Subcutaneous adipose tissue (tissue), 4 donors: ENCODE results near the gene POLG2. TPM values are rescaled to one million over a fixed set of nuclear protein-coding genes. Genes with fewer than 3 reads are reported as not detected.

Experiments
- CTCF ChIP-seq: fragments of 450-650 bp; IDR thresholded peaks from one replicate; pipeline ENCODE4 v1.5.1; 2016; ENCODE audit warnings: low read depth, mild to moderate bottlenecking, control low read depth, antibody characterized with exemption, moderate library complexity
- total RNA-seq, 4 donors: library from RNA; depleted of rRNA; stranded (reverse); fragments of >200 nt; gene quantifications; one replicate each; pipeline ENCODE4 v1.1.0, GENCODE V29; 2016

POLG2 gene
- total RNA-seq, 4 donors from 2014 or later = 6.4 to 8.8 (median 7.5) TPM

- no peak for TF ChIP-seq CTCF
Observed at GRCh38 chr17:64443086-64443760, 53.6 kb downstream of the POLG2 start.

GRCh38 chr17:64442541-64442971 is 54.3 kb downstream of the POLG2 start:
- TF ChIP-seq CTCF = no peak

- no peak for TF ChIP-seq CTCF
Observed at GRCh38 chr17:64441772-64442540, 54.9 kb downstream of the POLG2 start.

- no peak for TF ChIP-seq CTCF
Observed at GRCh38 chr17:64439956-64440355, 56.9 kb downstream of the POLG2 start.

GRCh38 chr17:64437944-64438525 is 58.8 kb downstream of the POLG2 start:
- TF ChIP-seq CTCF = no peak

- TF ChIP-seq CTCF = no peak
Observed at GRCh38 chr17:64431534-64431933, 65.3 kb downstream of the POLG2 start.

- TF ChIP-seq CTCF = no peak
Observed at GRCh38 chr17:64428406-64428805, 68.4 kb downstream of the POLG2 start.
